ENCODE results near the gene CASP8AP2. TPM values are rescaled to one million over a fixed set of nuclear protein-coding genes. Genes with fewer than 3 reads are reported as not detected.

CASP8AP2 gene
- total and polyA plus RNA-seq, 2 experiments from 2014 or later = 31.3 to 75.5 TPM

- no peak overlapping the region for H3K4me2 ChIP-seq
- H3K27ac ChIP-seq (ENCODE audit: low read depth) = peak overlapping the region; percentile 52; the same call in 1 of the 2 replicates
- H3K27me3 Mint-ChIP-seq (ENCODE audit: insufficient read depth, low read depth, poor library complexity) = peaks cover 2% of the 10 kb centered on the region
- no peak for ATAC-seq
- H3F3A ChIP-seq (replicated peaks; ENCODE audit: low read depth) = peaks cover 6% of the 10 kb centered on the region; the same call in 1 of the 2 replicates
- DNase-seq (ENCODE audit: low spot score) = no peak
- H4K20me1 ChIP-seq (replicated peaks; ENCODE audit: insufficient read depth) = peaks cover 31% of the 10 kb centered on the region
- H3K36me3 ChIP-seq (ENCODE audit: insufficient read depth) = peaks cover 93% of the 10 kb centered on the region
- H3K4me1 Mint-ChIP-seq = no peaks in the 10 kb centered on the region
- no peaks in the 10 kb centered on the region for H3K27me3 ChIP-seq (ENCODE audit: insufficient read depth)
- peaks cover 89% of the 10 kb centered on the region for H3K36me3 Mint-ChIP-seq (ENCODE audit: low read depth)
- H3K9me3 Mint-ChIP-seq = peaks cover 4% of the 10 kb centered on the region; the same call in 1 of the 3 replicates
- no peak overlapping the region for H2AFZ ChIP-seq
- H3K4me3 Mint-ChIP-seq = no peak overlapping the region
- peaks cover 57% of the 10 kb centered on the region for H3K79me2 ChIP-seq (replicated peaks; ENCODE audit: insufficient read depth)
- no peaks in the 10 kb centered on the region for H3K9me2 ChIP-seq (ENCODE audit: insufficient read depth)
- no peak overlapping the region for H3K4me3 ChIP-seq
- TF ChIP-seq ETS1 (IDR thresholded peaks at IDR 0.05) (no peak), JUNB (IDR thresholded peaks at IDR 0.05; ENCODE audit: unreplicated experiment) (no peak), ZNF462 (CRISPR knock-in tag; IDR thresholded peaks at IDR 0.05) (no peak), EZH2 (IDR thresholded peaks at IDR 0.05; ENCODE audit: low read depth, unreplicated experiment) (no peak), CREB1 (CRISPR knock-in tag; IDR thresholded peaks at IDR 0.05; ENCODE audit: low read depth) (no peak), ZNF114 (CRISPR knock-in tag; IDR thresholded peaks at IDR 0.05) (no peak), POLR2AphosphoS5 (IDR thresholded peaks at IDR 0.05; ENCODE audit: low read depth) (no peak), STAT1 (IDR thresholded peaks at IDR 0.05; ENCODE audit: unreplicated experiment) (no peak), CTCF (conservative IDR thresholded peaks at IDR 0.05; ENCODE audit: low read depth in 2 of 2) (no peak), NANOG (IDR thresholded peaks at IDR 0.05; ENCODE audit: borderline replicate concordance) (no peak), EZH2phosphoT487 (IDR thresholded peaks at IDR 0.05; ENCODE audit: unreplicated experiment) (no peak), ZNF331 (CRISPR knock-in tag; IDR thresholded peaks at IDR 0.05; ENCODE audit: low read depth) (no peak), REST (IDR thresholded peaks at IDR 0.05; ENCODE audit: unreplicated experiment) (no peak)
- no peak overlapping the region for H3K27ac Mint-ChIP-seq
- no peaks in the 10 kb centered on the region for H3K4me1 ChIP-seq (ENCODE audit: insufficient read depth)
Observed at GRCh38 chr6:89787660-89788328, 41.9 kb upstream of the CASP8AP2 start.
